Liver (tissue), 3 donors: ENCODE data around the gene HS3ST2.

ENCODE experiments used
- CTCF ChIP-seq: fragments of 150-350 bp; IDR thresholded peaks from 2 replicates; pipeline ENCODE4 v1.5.1; 2017; ENCODE audit warnings: improper control_type of control experiment, low read depth, low read length; ENCODE audit not compliant: missing input control
- FOXA2 ChIP-seq: IDR thresholded peaks from 2 replicates; pipeline ENCODE4 v1.6.1; 2016; ENCODE audit warnings: antibody characterized with exemption
- RAD21 ChIP-seq, 2 donors: IDR thresholded peaks; 2 replicates each; pipeline ENCODE4 v1.6.1; 2016; ENCODE audit warnings: antibody characterized with exemption in 2 of 2, mild to moderate bottlenecking in 2 of 2
- donor health status: healthy.
- donor health status: healthy.

- TF ChIP-seq CTCF, result no peak
- no peak for TF ChIP-seq RAD21 (IDR thresholded peaks at IDR 0.05)
- TF ChIP-seq FOXA2, result no peak
Measured at GRCh38 chr16:22771551-22771950, 42.4 kb upstream of the HS3ST2 start.
